GM19025 (cell line): ENCODE measurements around the gene C1QL4.
"Not testable (repeated sequence)": the region's sequence is repeated elsewhere in the genome, so short reads cannot be mapped to it uniquely, and the experiment has no call there.

Source experiments
- ATAC-seq: cut with Tn5 transposase; IDR thresholded peaks from one replicate; pipeline ENCODE4 v1.9.1; 2021; ENCODE audit warnings: mild to moderate bottlenecking, low read depth, moderate library complexity; ENCODE audit not compliant: unreplicated experiment

C1QL4 gene

DNA sequence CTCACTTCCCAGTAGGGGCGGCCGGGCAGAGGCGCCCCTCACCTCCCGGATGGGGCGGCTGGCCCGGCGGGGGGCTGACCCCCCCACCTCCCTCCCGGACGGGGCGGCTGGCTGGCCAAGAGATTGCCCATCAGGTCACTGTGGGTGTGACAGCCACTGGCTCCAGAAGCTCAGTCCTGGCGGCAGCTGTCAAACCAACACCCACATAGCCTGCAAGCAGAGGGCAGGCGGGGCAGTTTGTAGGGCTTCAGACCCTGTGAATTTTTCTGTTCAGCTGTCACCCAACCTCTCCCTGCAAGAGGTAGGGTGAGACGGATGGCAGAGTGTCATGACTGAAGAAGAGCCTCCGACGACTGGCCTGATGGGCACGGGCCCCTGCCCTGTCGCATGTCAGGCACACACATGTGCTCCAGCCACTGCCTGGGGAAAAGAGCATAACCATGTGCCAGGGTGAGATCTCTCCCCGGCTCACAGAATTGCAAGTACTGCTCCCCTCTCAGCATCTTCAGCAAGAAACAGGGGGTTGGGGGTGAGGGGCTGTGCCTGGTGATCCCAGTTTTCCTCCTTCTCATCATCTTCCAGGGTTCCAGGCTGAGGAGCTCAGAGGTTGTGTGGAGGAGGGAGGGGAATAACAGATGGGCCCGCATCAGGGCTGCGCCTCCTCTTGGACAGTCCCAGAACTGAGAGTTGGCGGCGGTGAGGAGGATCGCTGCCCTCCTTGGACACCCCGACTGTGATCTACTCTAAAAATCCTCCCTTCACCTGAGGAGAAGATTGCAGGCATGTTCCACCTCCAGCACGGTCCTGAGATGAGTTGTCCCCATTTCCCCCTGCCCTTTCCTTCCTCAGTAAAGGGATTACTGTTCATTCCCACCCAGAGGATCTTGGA is 53.2 kb downstream of the C1QL4 start:
- ATAC-seq: no peak

GRCh38 chr12:49282740-49283375 is 54.1 kb downstream of the C1QL4 start:
- not testable (repeated sequence) for ATAC-seq
